GM21576 (cell line): ENCODE measurements around the gene ZHX3.
"Not testable (repeated sequence)": the region's sequence is repeated elsewhere in the genome, so short reads cannot be mapped to it uniquely, and the experiment has no call there.

Source experiments
- ATAC-seq: cut with Tn5 transposase; IDR thresholded peaks from one replicate; pipeline ENCODE4 v1.9.1; 2021; ENCODE audit warnings: mild to moderate bottlenecking, moderate library complexity; ENCODE audit not compliant: unreplicated experiment

Gene ZHX3

DNA sequence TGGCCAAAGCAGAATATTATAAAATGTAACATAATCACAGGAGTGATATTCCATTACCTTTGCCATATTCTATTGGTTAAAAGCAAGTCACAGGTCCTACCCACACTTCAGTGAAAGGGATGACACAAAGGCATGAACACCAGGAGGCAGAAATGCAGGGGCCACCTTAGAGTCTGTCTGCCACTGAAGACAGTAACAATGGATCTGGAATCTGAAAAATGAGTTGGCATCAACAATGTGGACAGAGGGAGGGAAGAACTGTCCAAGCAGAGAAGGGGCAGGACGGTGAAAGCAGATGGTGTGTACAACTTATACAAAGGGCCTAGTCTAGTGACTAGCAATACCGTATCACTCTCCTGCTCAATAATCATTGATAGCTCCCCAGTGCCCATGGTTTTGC lies 16.5 kb upstream of the ZHX3 start:
- ATAC-seq, result no peak

DNA sequence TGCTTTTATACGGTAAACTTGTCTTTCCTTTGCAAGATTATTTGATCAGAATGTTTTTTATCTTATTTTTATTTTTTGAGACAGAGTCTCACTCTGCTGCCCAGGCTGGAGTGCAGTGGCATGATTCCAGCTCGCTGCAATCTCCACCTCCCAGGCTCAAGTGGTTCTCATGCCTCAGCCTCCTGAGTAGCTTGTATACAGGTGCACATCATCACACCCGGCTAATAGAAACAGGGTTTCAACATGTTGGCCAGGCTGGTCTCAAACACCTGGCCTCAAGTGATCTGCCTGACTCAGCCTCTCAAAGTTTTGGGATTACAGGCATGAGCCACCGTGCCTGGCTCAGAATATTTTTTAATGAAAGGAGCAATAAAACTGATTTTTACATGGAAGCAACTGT lies 14.2 kb upstream of the ZHX3 start:
- no peak for ATAC-seq

DNA sequence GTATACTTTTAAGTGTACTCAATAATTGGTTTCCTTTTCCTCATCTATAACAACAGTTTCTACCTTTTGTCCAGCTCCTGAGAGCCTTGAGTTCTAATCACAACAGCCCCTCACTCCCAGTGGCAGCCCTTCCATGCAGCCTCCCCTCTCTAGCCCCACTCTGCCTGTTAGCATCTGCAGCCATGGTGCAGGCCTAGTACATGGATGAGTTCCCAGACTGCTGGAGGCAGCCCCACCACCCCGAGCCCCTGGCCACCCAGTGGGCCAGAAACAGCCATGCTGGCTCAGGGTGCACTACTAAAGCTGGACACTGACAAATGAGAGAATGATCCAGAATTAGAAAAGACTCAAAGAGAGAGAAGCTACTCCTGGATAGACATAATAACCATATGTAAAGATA lies 13.4 kb upstream of the ZHX3 start:
- no peak for ATAC-seq

- no peak for ATAC-seq
These were observed 12.8 kb upstream of the ZHX3 start for GRCh38 chr20:41330343-41330720.

- no peak for ATAC-seq
These were observed 12.2 kb upstream of the ZHX3 start for GRCh38 chr20:41329435-41330342.

DNA sequence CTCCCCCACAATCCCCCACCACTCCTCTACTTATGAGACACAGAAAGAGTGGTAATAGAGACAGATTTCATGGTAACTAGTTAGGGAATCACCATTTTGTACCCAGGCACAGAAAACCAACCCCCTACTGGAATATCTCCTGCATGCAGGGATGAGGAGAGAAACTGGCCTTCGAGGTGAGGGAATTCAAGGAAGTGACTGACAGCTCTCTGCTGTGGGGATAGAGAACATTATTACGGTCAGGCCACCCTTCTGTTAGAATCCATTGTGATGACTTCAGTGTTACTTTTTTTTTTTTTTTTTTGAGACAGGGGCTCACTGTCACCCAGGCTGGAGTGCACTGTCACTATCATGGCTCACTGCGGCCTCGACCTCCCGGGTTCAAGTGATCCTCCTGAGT lies 9.6 kb upstream of the ZHX3 start:
- ATAC-seq, result no peak

GRCh38 chr20:41320976-41321375 lies 3.4 kb upstream of the ZHX3 start:
- no peak for ATAC-seq

DNA sequence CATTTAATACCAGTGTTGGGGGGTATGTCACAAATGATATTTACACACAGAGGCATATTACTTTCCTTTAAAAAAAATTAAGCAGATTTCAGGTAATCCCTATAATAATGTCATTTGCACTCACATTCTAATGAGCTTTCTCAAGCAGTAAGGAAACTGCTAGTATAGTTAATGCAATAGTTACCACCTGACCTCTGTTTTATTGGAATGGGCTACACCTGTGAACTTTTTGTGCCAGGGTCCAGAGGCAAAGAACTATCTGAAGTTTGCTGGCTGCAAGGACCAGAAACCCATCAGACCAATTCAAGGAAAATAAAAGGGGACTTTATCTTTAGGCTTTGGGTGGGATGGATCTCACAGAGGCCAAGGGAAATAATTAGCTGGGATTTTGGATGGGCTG lies 2.9 kb upstream of the ZHX3 start:
- no peak for ATAC-seq

DNA sequence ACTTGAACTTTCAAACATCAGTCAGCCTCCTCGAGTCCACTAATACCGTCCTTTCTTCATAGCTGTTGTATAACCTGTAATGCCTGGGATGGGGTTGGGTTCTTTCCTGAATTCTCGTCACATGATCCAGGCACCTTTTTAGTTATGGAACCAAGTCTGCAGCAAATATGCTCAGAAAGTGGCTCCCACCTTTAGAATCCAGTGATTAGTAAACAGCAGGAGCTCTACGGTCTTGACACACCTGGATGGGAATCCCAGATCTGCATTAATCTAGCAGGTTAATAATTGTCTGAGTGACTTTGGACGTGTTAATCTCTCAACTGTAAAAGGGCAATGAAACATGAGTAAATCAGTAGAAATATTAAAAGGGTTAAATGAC lies 729 bp upstream of the ZHX3 start:
- ATAC-seq, result no peak

- peak; percentile 48 for ATAC-seq
These were observed 657 bp downstream of the ZHX3 start for GRCh38 chr20:41316602-41317545.

DNA sequence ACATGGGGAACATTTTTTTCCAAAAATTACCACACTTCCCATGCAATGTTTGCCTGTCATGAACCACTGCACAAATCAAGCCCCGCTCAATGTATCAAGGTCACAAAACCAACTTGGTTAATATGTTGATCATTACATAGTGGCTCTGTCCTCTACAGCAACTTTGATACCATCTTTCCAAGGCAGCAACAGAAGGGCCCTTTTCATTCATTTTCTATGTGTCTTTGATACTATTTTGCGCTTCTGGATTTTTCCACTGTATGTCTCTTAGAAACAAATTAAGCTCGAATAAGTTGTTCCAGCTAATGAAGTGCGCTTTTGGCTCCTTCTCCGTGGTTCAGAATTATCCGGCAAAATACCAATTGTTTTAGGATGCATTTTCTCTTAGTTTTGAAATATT lies 1.5 kb downstream of the ZHX3 start:
- no peak for ATAC-seq

DNA sequence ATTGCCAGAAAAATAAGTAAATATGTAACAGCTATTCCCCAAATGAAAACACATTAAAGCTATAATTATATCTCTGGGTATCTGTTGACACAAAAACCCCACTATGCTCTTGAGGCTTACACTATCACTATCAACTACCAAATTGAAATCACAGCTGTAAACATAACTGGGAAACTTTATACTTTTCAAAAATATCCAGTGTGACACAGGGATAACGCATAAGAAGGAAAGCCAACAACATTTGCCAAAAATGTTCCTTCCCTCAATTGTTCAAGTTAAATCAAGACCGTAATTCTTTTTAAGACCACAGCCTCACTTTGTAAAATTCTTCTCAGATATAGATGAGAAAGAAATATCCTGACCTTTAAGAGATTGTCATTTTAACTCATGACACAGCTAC lies 3.1 kb downstream of the ZHX3 start:
- ATAC-seq, result no peak

DNA sequence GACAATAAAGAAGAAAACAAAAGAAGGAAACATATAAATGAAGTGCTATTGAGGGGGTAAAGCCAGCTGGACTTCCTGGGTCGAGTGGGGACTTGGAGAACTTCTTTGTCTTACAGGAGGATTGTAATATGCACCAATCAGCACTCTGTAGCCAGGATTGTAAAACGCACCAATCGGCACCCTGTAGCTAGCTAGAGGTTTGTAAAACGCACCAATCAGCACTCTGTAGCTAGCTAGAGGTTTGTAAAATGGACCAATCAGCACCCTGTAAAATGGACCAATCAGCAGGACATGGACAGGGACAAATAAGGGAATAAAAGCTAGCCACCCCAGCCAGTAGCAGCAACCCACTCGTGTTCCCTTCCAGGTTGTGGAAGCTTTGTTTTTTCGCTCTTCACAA lies 5.5 kb downstream of the ZHX3 start:
- not testable (repeated sequence) for ATAC-seq

- no peak for ATAC-seq
These were observed 7.7 kb downstream of the ZHX3 start for GRCh38 chr20:41309817-41310216.

DNA sequence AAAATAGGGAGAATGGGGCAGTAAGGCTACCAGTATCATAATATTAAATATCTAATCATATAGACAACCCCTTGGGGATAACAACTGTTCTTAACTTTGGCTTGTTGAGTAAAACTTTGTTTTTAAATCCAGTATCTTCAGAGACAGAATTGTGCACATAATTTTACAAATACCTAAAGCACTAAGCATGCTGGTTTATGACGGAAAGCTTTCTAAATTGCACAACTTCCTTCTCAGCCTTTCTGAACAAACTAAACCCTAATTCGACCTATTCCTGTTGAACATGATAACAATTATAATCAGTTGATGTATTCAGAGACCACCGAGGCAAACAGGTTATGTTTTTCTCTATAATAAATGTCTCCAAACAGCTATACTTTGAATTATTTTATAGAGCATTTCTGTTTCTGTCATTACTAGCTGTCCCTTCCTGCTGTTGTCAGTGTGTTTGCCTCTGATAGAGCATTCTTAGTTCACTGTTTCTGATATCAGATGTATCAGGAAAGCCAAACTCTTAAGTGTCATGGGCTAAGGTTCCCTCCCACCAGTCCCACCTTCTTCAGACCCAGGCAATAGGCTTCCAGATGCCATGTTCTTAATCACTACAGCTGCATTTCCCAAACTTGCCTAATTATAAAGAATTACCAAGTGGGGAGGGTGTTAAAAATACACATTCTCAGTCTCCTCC lies 8.7 kb downstream of the ZHX3 start:
- no peak for ATAC-seq

DNA sequence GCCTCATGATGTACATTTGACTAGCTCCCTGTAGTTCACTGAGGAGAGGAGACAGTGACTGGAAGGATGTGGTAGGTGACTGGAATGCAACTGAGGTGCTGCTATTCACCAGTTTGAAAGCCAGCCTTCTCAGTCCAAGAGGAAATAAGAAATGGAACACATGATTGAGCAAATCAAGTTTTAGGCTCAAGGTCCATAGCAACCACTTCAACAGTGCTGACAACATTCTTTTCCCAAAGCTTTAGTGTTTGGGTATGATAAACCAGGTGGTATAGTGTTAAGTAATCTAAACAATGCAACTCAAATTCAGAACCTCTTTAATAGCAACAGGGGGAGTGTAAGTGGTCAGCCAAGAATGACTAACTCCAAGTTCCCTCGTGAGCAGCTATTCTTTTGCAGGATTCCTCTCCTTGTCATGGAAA lies 9.2 kb downstream of the ZHX3 start:
- ATAC-seq, result no peak

DNA sequence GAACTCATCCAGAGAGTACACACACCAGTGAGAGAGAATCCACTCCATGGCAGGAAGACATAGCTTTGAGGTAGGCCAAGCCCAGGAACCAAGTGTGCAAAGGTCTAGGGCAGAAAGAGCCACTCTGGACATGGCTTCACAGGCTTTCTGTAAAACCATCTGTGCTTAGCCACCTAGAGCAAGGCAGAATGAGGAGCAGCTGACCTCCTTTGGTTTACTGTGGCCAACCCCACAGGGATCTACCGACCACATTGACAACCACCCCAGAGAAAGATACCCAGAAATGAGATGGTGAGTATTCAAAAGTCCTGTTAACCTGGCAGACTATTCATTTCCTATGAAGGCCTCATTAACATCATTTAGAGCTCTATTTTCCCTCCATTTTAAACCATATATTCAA lies 10.5 kb downstream of the ZHX3 start:
- ATAC-seq, result no peak

GRCh38 chr20:41306061-41306727 lies 11.3 kb downstream of the ZHX3 start:
- peak; percentile 84 for ATAC-seq

- ATAC-seq, result no peak
These were observed 13.0 kb downstream of the ZHX3 start for GRCh38 chr20:41304424-41305079.

- no peak for ATAC-seq
These were observed 13.5 kb downstream of the ZHX3 start for GRCh38 chr20:41304002-41304401.
